HEK293T (cell line): ENCODE measurements around the gene LONP2.

Experiments
- CTCF ChIA-PET: fragments of 350-600 bp; formaldehyde crosslinking; extraction: SDS; loops from one replicate; lab custom pipeline; 2021; ENCODE audit warnings: antibody characterized with exemption, inconsistent platforms; lab: Yijun Ruan, JAX
- POLR2A ChIA-PET: fragments of 350-600 bp; formaldehyde crosslinking; extraction: SDS; loops from one replicate; lab custom pipeline; 2020; ENCODE audit warnings: antibody characterized with exemption, inconsistent platforms; lab: Yijun Ruan, JAX
- DNase-seq: peaks from one replicate; pipeline ENCODE4 v3.0.0; 2012; ENCODE audit warnings: mixed read lengths; ENCODE audit errors: extremely low spot score
- ARNT ChIP-seq: fragments of 450-650 bp; IDR thresholded peaks from 2 replicates; pipeline ENCODE4 v1.6.1; 2017; ENCODE audit warnings: mild to moderate bottlenecking
- BHLHE40 ChIP-seq: fragments of 450-650 bp; IDR thresholded peaks from 2 replicates; pipeline ENCODE4 v1.6.1; 2016; ENCODE audit warnings: mild to moderate bottlenecking, moderate library complexity, borderline replicate concordance
- CTBP1 ChIP-seq: fragments of 450-650 bp; IDR thresholded peaks from 2 replicates; pipeline ENCODE4 v1.6.1; 2016; ENCODE audit warnings: borderline replicate concordance
- ELF4 ChIP-seq: fragments of 450-650 bp; IDR thresholded peaks from 2 replicates; pipeline ENCODE4 v1.6.1; 2017; ENCODE audit warnings: antibody characterized with exemption
- FOXA1 ChIP-seq: fragments of 450-650 bp; IDR thresholded peaks from 2 replicates; pipeline ENCODE4 v1.6.1; 2016; ENCODE audit warnings: mild to moderate bottlenecking
- FOXK2 ChIP-seq: fragments of 450-650 bp; IDR thresholded peaks from 2 replicates; pipeline ENCODE4 v1.6.1; 2016; ENCODE audit warnings: mild to moderate bottlenecking
- FOXM1 ChIP-seq: fragments of 450-650 bp; IDR thresholded peaks from 2 replicates; pipeline ENCODE4 v1.6.1; 2017; ENCODE audit warnings: mild to moderate bottlenecking, borderline replicate concordance
- HDGF ChIP-seq: fragments of 450-650 bp; IDR thresholded peaks from 2 replicates; pipeline ENCODE4 v1.6.1; 2017; ENCODE audit warnings: antibody characterized with exemption, borderline replicate concordance
- L3MBTL2 ChIP-seq: fragments of 450-650 bp; conservative IDR thresholded peaks from 2 replicates; pipeline ENCODE4 v1.6.1; 2016; ENCODE audit warnings: mild to moderate bottlenecking
- LEF1 ChIP-seq: fragments of 450-650 bp; IDR thresholded peaks from 2 replicates; pipeline ENCODE4 v1.6.1; 2017; ENCODE audit warnings: mild to moderate bottlenecking, borderline replicate concordance
- NFRKB ChIP-seq: fragments of 450-650 bp; IDR thresholded peaks from 2 replicates; pipeline ENCODE4 v1.6.1; 2016; ENCODE audit warnings: mild to moderate bottlenecking, moderate library complexity
- PKNOX1 ChIP-seq: fragments of 450-650 bp; IDR thresholded peaks from 2 replicates; pipeline ENCODE4 v1.6.1; 2016
- SP1 ChIP-seq: fragments of 450-650 bp; IDR thresholded peaks from 2 replicates; pipeline ENCODE4 v1.6.1; 2017
- SUZ12 ChIP-seq: fragments of 450-650 bp; IDR thresholded peaks from 2 replicates; pipeline ENCODE4 v1.6.1; 2016; ENCODE audit warnings: mild to moderate bottlenecking
- TARDBP ChIP-seq: fragments of 450-650 bp; IDR thresholded peaks from 2 replicates; pipeline ENCODE4 v1.6.1; 2016
- ZNF384 ChIP-seq: fragments of 450-650 bp; IDR thresholded peaks from 2 replicates; pipeline ENCODE4 v1.6.1; 2016

The LONP2 gene

DNA sequence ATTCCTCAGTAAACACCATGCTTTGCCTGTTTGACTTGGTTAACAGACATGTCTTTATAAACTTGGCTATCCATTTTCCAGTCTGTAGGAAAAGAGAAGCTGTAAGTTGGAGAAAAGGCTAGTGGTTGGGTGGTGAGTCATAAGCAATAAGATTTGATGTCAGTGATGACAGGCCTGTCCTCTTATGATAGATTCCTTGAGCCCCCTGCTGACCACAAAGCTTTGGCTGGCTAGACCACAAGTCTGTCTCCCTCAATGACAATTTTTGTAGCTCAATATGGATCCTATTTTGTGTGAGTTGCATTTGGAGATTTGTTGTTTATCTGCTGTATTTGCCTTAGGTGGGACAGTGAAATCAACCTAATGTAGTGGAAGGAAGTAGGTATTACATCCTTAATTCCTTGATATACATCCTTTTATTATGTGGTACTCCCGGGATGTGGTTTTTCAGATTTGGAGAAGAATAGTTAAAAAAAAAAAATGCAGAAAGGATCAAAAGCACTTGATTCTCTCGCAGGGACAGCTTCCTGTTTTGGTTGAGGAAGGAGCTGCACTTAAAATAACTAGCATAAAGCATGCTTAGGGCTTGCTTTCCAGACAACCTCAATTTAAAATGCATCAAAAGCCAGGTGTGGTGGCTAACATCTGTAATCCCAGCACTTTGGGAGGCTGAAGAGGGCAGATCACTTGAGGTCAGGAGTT is 73.7 kb downstream of the LONP2 start:
- CTCF ChIA-PET: interaction anchor here (0.6 kb wide), 1 partner anchor 13 kb away, joined by 3 read pairs; no protein-coding TSS in a partner anchor

DNA sequence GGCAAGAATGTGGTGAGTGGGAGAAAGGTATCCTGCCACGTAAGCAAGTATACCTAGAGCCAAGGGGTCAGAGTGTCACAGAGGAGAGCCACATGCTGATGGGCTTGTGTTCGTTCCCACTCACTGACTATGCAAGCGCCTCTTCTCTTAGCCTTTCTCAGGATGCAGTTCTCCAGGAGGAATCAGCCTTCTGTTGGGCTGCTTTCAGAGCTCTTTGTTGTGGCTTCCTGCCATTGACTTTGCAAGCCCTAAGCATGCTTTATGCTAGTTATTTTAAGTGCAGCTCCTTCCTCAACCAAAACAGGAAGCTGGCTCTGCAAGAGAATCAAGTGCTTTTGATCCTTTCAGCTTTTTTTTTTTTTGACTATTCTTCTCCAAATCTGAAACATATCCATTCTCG is 74.5 kb downstream of the LONP2 start:
- TF ChIP-seq NFRKB (no peak), ZNF384 (no peak), TARDBP (no peak), ARNT (no peak), FOXK2 (no peak), PKNOX1 (no peak), ELF4 (no peak), LEF1 (no peak), HDGF (no peak), SP1 (no peak), BHLHE40 (no peak), FOXM1 (no peak), CTBP1 (no peak), SUZ12 (no peak), FOXA1 (no peak), L3MBTL2 (no peak)
- no peak for DNase-seq
- CTCF ChIA-PET: interaction anchor here (0.6 kb wide), 1 partner anchor 12 kb away, joined by 3 read pairs; no protein-coding TSS in a partner anchor
- POLR2A ChIA-PET: no interaction called here

More for the DNA sequence above, 73.7 kb downstream of the LONP2 start:
- TF ChIP-seq PKNOX1 (0 out of 2 replicates have a peak, but pooled peaks have one; percentile 20), FOXK2 (no peak), HDGF (no peak)
- DNase-seq: no peak
- POLR2A ChIA-PET: no interaction called here

- CTCF ChIA-PET: interaction anchor here (0.6 kb wide), 1 partner anchor 159 kb away, joined by 3 read pairs; no protein-coding TSS in a partner anchor
- POLR2A ChIA-PET: no interaction called here
- no peak for DNase-seq
These were observed 77.4 kb downstream of the LONP2 start for GRCh38 chr16:48321317-48322036.

GRCh38 chr16:48323783-48324775 is 80.0 kb downstream of the LONP2 start:
- CTCF ChIA-PET: no interaction called here
- POLR2A ChIA-PET: no interaction called here
- TF ChIP-seq FOXA1: no peak
- no peak for TF ChIP-seq NFRKB
- no peak for TF ChIP-seq HDGF
- TF ChIP-seq ZNF384: no peak
- TF ChIP-seq ELF4: no peak
- no peak for TF ChIP-seq SUZ12
- TF ChIP-seq LEF1: no peak
- no peak for TF ChIP-seq TARDBP
- TF ChIP-seq ARNT: no peak
- TF ChIP-seq FOXM1: no peak
- TF ChIP-seq SP1: no peak

More at GRCh38 chr16:48321317-48322036, 77.4 kb downstream of the LONP2 start:
- TF ChIP-seq FOXM1 (no peak), CTBP1 (no peak), ARNT (no peak), TARDBP (no peak), BHLHE40 (no peak), HDGF (no peak), LEF1 (no peak), NFRKB (no peak), SP1 (no peak), PKNOX1 (no peak), FOXA1 (no peak), ELF4 (no peak)

GRCh38 chr16:48326915-48327314 is 82.8 kb downstream of the LONP2 start:
- TF ChIP-seq PKNOX1: no peak
- TF ChIP-seq ELF4: no peak
- TF ChIP-seq BHLHE40: no peak
- TF ChIP-seq FOXA1: no peak
- no peak for TF ChIP-seq TARDBP
- TF ChIP-seq CTBP1: no peak
- no peak for TF ChIP-seq HDGF
- TF ChIP-seq FOXK2: no peak
- TF ChIP-seq ARNT: no peak
- no peak for TF ChIP-seq SP1
- TF ChIP-seq LEF1: no peak
- no peak for TF ChIP-seq L3MBTL2
- no peak for TF ChIP-seq FOXM1
- ChIA-PET POLR2A (no interaction called here), CTCF (no interaction called here)
- no peak for DNase-seq

More at GRCh38 chr16:48323783-48324775, 80.0 kb downstream of the LONP2 start:
- no peak for DNase-seq
